Fibroblast of peridontal ligament (primary cell): ENCODE data around the gene EPPIN.
A peak's percentile ranks its signal among the peaks of the same experiment; 100 is the strongest.

ENCODE experiments used
- DNase-seq: peaks from one replicate; pipeline ENCODE4 v3.0.0-alpha.2; 2010; ENCODE audit errors: extremely low read depth

EPPIN gene

DNA sequence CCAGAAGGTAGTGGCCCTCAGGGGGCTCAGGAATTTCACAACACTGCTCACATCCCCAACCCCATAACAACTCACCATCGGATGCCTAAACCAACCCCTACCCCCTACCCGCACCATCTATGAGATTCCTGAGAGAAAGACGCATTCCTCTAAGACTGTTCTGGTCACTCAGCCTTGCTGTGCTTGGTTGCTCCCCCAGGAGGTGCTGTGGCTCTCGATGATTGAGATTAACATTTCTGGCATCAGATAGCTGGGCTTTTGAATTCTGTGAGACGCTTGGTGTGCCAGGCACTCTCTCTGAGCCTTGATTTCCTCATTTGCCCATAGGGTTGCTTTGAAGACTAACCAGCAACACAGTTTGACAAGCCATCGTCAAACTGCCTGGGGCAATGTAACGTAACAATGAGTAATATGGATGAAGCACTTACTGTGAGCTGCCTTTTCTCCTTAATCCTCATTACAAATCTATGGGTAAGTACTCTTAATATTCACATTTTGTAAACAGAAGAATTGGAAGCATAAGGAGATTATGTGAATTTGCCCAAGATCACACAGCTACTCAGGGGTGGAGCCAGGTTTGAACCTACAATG lies 8.9 kb downstream of the EPPIN start:
- no peak for DNase-seq

DNA sequence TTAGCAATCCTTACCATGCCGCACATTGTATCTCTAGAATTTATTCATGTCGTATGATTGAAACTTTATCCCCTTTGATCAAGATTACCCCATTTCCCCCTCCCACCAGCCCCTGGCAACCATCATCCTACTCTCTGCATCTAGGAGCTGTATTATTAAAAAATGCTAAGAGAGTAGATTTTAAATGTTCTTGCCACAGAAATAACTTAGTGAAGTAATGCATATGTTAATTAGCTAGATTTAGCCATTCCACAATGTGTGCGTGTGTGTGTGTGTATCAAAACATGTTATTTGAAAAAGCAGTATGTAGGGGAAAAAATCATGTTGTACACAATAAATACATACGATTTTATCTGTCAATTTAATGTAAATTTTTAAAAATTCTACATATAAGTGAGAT lies 19.9 kb downstream of the EPPIN start:
- DNase-seq = no peak

DNA sequence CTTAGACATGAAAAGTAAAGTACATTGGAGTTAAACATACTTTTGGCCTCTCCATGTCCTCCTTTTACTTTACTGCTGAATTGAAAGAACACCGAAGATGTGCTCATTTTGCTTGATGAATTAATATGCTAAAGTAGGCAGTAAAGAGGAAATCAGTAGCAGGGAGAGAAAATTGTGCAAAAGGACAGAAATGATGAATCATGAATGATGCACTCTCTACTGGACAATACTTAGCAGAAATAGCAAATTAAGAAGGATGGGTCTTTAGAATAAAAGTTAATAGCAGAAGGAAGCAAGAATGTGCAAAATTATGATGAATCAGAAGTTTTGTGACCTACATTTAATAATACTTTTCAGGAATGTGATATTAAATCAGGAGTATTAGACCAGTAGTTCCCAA lies 23.4 kb downstream of the EPPIN start:
- no peak for DNase-seq

DNA sequence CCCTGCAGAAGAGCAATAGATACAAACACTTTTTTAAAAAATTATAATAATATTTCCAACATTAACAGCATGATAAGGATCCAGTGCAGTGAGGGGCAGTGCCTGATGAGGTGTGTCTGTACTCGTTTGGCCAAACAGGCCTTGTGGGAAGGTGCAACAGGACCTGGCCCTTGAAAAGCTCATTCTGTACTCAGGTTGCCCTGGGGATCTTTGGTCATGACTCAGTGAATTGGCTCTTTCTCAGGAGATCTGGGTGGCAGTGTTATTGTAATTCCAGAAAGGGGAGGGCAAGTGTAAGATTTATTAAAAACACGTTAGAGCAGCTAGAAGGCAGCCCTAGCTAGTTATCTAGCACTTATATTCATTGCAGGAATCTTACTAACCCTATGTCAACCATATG lies 28.9 kb downstream of the EPPIN start:
- DNase-seq = no peak

- no peak for DNase-seq
These were observed 31.9 kb downstream of the EPPIN start, which contains the start of gene SPINT3 for GRCh38 chr20:45515147-45515913. TSS of gene SPINT3 (minus strand) at chr20:45515622. CDS start at chr20:45515608, 14 bp downstream.

DNA sequence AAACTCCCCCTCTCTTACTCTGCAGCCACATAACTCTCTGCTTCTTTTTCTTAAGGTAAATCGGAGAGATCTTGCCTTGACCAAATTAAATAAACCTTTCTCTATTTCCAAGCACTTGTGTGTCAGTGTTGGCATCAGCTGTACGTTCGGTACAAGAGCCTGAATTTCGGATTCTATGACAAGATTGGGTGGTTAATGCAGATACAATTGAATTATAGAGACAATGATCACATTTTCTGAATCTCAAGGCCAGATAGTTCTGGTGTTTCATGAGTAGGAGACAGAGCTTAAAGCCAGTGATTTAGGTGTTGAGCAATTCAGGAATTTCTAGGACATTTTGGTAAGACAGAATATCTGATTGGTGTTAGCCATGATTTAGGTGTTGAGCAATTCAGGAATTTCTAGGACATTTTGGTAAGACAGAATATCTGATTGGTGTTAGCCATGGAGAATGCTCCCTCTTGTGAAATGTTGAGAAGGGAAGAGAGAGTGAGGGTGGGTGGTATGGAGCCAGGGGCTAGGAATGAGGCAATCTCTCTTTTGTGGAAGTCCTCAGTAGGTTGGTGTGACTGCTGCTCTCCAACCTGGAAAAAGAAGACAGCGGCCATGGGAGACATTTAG lies 36.8 kb downstream of the EPPIN start:
- peak; percentile 5 for DNase-seq

- DNase-seq = no peak
These were observed 38.1 kb downstream of the EPPIN start for GRCh38 chr20:45509091-45509490.

DNA sequence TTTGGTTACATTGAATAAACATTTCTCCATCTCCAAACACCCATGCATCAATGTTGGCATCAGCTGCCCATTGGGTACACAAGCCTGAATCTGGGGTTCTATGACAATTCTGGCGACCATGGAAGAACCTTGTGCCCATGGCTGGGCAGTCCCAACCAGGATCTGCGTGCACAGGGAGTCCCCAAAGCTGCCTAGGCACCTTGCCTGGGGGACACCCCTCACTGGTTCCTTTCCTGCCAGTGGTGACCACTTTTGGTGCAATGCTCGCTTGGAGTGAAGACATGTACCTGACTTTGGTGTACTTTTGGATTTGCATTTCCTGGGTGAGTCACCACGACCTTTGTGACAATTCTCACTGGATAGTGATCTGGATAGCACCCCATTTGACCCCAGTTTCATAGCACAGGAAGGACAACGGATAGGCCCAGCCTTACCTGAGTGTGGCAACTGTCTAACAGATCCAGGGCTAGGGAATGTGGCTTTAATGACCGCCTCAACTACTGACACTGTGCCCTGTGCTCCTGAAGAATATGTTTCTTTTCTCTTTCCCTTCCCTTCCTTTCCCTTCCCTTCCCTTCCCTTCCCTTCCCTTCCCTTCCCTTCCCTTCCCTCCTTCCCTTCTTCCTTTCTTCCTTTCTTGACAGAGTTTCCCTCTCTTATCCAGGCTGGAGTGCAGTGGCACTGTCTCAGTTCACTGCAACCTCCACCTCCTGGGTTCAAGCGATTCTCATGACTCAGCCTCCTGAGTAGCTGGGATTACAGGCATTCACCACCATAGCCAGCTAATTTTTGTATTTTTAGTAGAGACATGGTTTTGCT lies 38.9 kb downstream of the EPPIN start:
- no peak for DNase-seq

GRCh38 chr20:45507011-45507820 lies 40.0 kb downstream of the EPPIN start:
- DNase-seq = no peak

GRCh38 chr20:45506398-45506797 lies 40.8 kb downstream of the EPPIN start:
- no peak for DNase-seq

- DNase-seq = no peak
These were observed 43.8 kb downstream of the EPPIN start for GRCh38 chr20:45503403-45503802.

DNA sequence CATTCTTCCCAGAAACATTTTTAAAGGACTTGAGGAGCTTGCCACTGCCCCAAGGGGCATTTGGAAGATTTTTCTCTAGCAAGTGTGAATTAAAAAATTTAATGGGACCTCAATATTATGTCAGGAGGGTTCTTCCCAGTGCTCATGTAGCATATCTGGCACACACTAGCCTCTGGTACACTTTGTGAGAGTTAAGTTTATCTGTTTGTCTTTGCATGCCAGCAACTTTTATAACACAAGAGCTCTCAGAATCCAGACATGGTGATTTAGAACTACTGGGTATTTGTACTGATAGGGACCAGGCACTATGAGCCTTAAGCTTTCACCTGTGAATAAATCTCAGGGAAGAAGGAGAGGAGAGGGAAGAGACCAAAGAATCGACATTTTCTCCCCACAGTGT lies 44.6 kb downstream of the EPPIN start:
- DNase-seq = no peak

DNA sequence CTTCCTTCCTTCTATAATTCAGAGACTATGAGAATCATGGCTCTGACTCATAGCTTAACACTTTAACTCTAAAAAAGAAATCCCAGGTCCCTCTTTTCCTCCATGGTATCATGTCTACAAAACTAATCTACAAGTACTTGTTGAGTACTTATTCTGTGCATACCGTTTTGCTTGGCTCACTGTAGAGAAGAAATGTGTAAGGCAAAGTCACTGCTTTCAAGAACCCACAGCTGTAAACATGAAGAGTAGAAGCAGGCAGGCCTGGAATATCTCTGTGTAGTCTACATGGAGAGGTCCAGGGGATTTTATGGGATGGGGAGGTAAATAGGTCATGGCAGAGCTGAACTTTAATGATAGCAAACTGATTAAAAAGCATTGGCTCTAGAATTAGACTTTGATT lies 45.6 kb downstream of the EPPIN start:
- no peak for DNase-seq

DNA sequence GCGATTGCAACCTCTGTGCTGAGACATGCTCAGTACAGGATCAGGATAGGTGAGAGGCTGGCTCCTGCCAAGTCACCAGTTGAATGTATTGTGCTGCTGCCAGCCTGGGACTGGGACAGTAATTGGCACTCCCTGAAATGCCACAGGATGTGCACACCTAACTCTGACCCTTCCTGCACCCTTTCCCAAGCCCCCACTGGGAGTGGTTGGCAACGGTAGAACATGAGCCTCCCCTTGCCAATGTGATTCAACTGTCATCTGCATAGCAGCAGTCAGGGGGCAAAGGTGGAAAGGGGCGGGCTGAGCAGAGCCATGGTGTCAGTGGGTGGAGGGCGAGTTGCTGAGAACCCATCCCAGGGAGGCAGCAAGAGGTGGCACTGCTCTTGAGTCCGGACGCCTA lies 47.2 kb downstream of the EPPIN start:
- no peak for DNase-seq

DNA sequence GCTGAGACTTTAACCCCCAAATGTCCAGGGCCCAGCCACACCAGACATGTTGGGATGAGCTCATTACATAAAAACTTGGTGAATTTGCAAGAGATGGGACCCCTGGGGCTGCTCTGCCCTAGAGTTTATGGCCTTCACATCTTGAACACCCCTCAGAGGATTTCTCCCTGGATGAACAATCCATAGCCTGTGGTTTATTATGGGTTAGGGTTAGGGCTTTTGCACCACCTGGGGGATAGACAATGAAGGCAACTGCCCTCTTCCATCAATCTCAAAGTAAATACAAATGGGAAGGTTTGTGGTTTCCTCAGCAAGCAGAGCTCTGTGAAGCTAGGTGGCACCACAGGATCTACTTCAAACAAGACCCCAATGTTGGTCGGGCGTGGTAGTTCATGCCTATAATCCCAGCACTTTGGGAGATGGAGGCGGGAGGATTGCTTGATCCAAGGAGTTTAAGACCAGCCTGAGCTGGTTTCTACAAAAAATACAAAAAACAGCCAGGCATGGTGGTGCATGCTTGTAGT lies 49.2 kb downstream of the EPPIN start:
- DNase-seq = no peak

DNA sequence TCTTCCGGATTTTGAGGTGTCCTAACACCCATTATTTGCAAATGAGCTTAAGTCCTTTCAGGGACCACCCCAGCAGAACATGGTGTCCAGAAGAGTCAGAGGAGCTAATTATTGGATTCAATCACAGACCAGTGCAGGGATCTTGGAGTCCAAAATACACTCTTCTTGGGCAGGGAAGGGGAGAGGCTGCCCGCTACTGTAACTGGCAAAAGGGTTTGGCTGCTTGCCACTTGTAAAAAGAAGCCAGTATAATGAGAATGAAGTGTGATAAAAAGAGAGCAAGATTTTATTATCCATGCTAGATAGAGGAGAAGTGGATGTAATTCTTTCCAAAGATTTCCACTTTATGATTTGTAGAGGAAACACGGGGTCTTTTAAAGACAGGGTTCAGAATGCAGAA lies 51.0 kb downstream of the EPPIN start:
- DNase-seq = no peak

- no peak for DNase-seq
These were observed 51.7 kb downstream of the EPPIN start for GRCh38 chr20:45495501-45495941.
